ENCODE data around the gene SNAP25.
A peak's percentile ranks its signal among the peaks of the same experiment; 100 is the strongest.

SNAP25 gene

GRCh38 chr20:10319855-10320254 lies 101.2 kb downstream of the SNAP25 start:
- H3K4me3 ChIP-seq (ENCODE audit: low read depth, low read length) = no peak overlapping the region
- H3K36me3 ChIP-seq (ENCODE audit: control insufficient read depth in 2 of 2, insufficient read depth in 1 of 2, low read length in 2 of 2) = no peaks in the 10 kb centered on the region
- POLR2A ChIA-PET = no interaction called here
- CTCF ChIA-PET = interaction anchor here (0.7 kb wide), 3 partner anchors 93 to 139 kb away, joined by 3 read pairs; no protein-coding TSS in a partner anchor
- no peak overlapping the region for H3K27ac ChIP-seq (ENCODE audit: extremely low read depth, low read depth, low read length)
- H3K9me3 ChIP-seq (ENCODE audit: control insufficient read depth, insufficient read depth, low read depth, low read length) = no peaks in the 10 kb centered on the region; the same call in 1 of the 2 replicates
- TF ChIP-seq SP7 (tag by site-specific recombination; IDR thresholded peaks at IDR 0.05) (0 out of 2 replicates have a peak, but pooled peaks have one; percentile 20), EGR2 (tag by site-specific recombination; IDR thresholded peaks at IDR 0.05; ENCODE audit: low read depth) (peak; percentile 98), ZFHX2 (tag by site-specific recombination; conservative IDR thresholded peaks at IDR 0.05) (peak; percentile 95), KLF1 (tag by site-specific recombination; IDR thresholded peaks at IDR 0.05) (peak; percentile 33; the same call in 1 of the 2 replicates), ZNF791 (tag by site-specific recombination; IDR thresholded peaks at IDR 0.05) (no peak), ZNF623 (tag by site-specific recombination; IDR thresholded peaks at IDR 0.05) (no peak)
- TF ChIP-seq, protein P1, sequence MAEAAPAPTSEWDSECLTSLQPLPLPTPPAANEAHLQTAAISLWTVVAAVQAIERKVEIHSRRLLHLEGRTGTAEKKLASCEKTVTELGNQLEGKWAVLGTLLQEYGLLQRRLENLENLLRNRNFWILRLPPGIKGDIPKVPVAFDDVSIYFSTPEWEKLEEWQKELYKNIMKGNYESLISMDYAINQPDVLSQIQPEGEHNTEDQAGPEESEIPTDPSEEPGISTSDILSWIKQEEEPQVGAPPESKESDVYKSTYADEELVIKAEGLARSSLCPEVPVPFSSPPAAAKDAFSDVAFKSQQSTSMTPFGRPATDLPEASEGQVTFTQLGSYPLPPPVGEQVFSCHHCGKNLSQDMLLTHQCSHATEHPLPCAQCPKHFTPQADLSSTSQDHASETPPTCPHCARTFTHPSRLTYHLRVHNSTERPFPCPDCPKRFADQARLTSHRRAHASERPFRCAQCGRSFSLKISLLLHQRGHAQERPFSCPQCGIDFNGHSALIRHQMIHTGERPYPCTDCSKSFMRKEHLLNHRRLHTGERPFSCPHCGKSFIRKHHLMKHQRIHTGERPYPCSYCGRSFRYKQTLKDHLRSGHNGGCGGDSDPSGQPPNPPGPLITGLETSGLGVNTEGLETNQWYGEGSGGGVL (tag by site-specific recombination; IDR thresholded peaks at IDR 0.05) = peak; percentile 52; the same call in 1 of the 2 replicates
- H3K4me1 ChIP-seq (ENCODE audit: control insufficient read depth, insufficient read depth, low read length) = peaks cover 6% of the 10 kb centered on the region

DNA sequence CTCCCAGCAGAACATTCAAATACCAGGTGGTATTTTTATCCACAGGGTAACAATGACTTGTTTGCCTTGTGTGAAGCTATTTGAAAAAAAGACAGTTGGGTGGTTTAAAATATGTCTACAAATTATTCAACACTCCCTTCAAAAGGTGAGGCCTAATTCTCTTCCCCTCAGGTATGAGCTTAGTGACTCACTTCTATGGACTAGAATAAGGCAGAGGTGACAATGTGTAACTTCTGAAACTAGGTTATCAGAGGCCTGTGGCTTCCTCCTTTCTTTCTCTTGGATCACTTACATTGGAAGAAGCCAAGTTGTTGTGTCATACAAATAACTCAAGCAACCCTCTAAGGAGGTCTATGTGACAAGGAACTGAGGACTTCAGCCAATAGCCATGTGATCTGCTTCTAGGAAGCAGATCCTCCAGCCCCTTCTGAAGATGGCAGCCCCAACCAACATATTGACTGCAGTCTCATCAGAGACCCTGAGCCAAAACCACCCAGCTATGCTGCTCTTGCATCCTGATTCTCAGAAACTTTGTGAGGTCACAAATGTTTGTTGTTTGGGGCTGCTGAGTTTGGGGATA lies 102.6 kb downstream of the SNAP25 start:
- POLR2A ChIA-PET = no interaction called here
- Histone ChIP-seq H3K4me1 (ENCODE audit: control insufficient read depth, insufficient read depth, low read length) (peaks cover 3% of the 10 kb centered on the region; the same call in 1 of the 2 replicates), H3K9me3 (ENCODE audit: control insufficient read depth, insufficient read depth, low read depth, low read length) (no peaks in the 10 kb centered on the region; the same call in 1 of the 2 replicates), H3K27ac (ENCODE audit: extremely low read depth, low read depth, low read length) (no peak overlapping the region; the same call in 1 of the 2 replicates), H3K36me3 (ENCODE audit: control insufficient read depth in 2 of 2, insufficient read depth in 1 of 2, low read length in 2 of 2) (no peaks in the 10 kb centered on the region), H3K4me3 (ENCODE audit: low read depth, low read length) (no peak overlapping the region)
- TF ChIP-seq ZNF624 (tag by site-specific recombination; IDR thresholded peaks at IDR 0.05) (no peak), TCF7L2 (IDR thresholded peaks at IDR 0.05; ENCODE audit: borderline replicate concordance, low read depth, low read length) (no peak), MEIS1 (CRISPR knock-in tag; IDR thresholded peaks at IDR 0.05; ENCODE audit: borderline replicate concordance) (no peak), GLI4 (tag by site-specific recombination; IDR thresholded peaks at IDR 0.05) (no peak), ZNF169 (tag by site-specific recombination; IDR thresholded peaks at IDR 0.05) (no peak), ZNF221 (tag by site-specific recombination; IDR thresholded peaks at IDR 0.05; ENCODE audit: borderline replicate concordance) (no peak), ZNF148 (tag by site-specific recombination; IDR thresholded peaks at IDR 0.05; ENCODE audit: borderline replicate concordance) (no peak), ZNF248 (tag by site-specific recombination; IDR thresholded peaks at IDR 0.05) (no peak), BCL11B (tag by site-specific recombination; IDR thresholded peaks at IDR 0.05; ENCODE audit: low read depth) (no peak), ZNF843 (tag by site-specific recombination; IDR thresholded peaks at IDR 0.05) (no peak), MZF1 (tag by site-specific recombination; IDR thresholded peaks at IDR 0.05; ENCODE audit: borderline replicate concordance) (no peak)
- TF ChIP-seq, protein P2, sequence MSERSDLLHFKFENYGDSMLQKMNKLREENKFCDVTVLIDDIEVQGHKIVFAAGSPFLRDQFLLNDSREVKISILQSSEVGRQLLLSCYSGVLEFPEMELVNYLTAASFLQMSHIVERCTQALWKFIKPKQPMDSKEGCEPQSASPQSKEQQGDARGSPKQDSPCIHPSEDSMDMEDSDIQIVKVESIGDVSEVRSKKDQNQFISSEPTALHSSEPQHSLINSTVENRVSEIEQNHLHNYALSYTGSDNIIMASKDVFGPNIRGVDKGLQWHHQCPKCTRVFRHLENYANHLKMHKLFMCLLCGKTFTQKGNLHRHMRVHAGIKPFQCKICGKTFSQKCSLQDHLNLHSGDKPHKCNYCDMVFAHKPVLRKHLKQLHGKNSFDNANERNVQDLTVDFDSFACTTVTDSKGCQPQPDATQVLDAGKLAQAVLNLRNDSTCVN (tag by site-specific recombination; optimal IDR thresholded peaks at IDR 0.05) = no peak
- CTCF ChIA-PET = interaction anchor here (0.6 to 0.7 kb wide), 3 partner anchors 37 to 230 kb away, joined by 3 to 4 read pairs (median 3); no protein-coding TSS in a partner anchor
